Loucy (cell line): Measurements from ENCODE around the gene SIPA1L3.

ENCODE experiments used
- H2AFZ ChIP-seq: fragments of 200-600 bp; sonication (generic); 2 replicates; pipeline ENCODE4 v1.6.0; 2016; ENCODE audit warnings: antibody characterized with exemption, mild to moderate bottlenecking, low read length, moderate library complexity
- H3F3A ChIP-seq: fragments of 200-600 bp; 2 replicates; pipeline ENCODE4 v1.6.0; 2016; ENCODE audit warnings: antibody characterized with exemption, low read depth, mild to moderate bottlenecking
- H3K27me3 ChIP-seq: fragments of 200-600 bp; sonication (generic); 2 replicates; pipeline ENCODE4 v1.6.1; 2014; ENCODE audit warnings: low read length, mild to moderate bottlenecking; ENCODE audit not compliant: insufficient read depth, poor library complexity, severe bottlenecking
- H3K36me3 ChIP-seq: fragments of 200-600 bp; sonication (generic); 2 replicates; pipeline ENCODE4 v1.6.1; 2016; ENCODE audit warnings: low read length; ENCODE audit not compliant: insufficient read depth
- H3K4me1 ChIP-seq: fragments of 200-600 bp; sonication (generic); 2 replicates; pipeline ENCODE4 v1.5.1; 2014; ENCODE audit warnings: low read length, mild to moderate bottlenecking; ENCODE audit not compliant: insufficient read depth, poor library complexity, severe bottlenecking
- H3K4me2 ChIP-seq: fragments of 200-600 bp; sonication (generic); 2 replicates; pipeline ENCODE4 v1.6.0; 2014; ENCODE audit warnings: antibody characterized with exemption, low read length, low read depth, mild to moderate bottlenecking; ENCODE audit not compliant: poor library complexity, severe bottlenecking
- H3K4me3 ChIP-seq: fragments of 200-600 bp; sonication (generic); 2 replicates; pipeline ENCODE4 v1.5.1; 2014; ENCODE audit warnings: low read length, mild to moderate bottlenecking, mixed read lengths; ENCODE audit not compliant: poor library complexity, severe bottlenecking
- H3K79me2 ChIP-seq: fragments of 200-600 bp; sonication (generic); 2 replicates; pipeline ENCODE4 v1.6.1; 2014; ENCODE audit warnings: low read length; ENCODE audit not compliant: insufficient read depth
- H3K9ac ChIP-seq: fragments of 200-600 bp; sonication (generic); 2 replicates; pipeline ENCODE4 v1.6.0; 2014; ENCODE audit warnings: mild to moderate bottlenecking, low read depth, low read length, moderate library complexity; ENCODE audit not compliant: poor library complexity, severe bottlenecking
- H3K9me2 ChIP-seq: fragments of 200-600 bp; sonication (generic); replicated peaks from 2 replicates; pipeline ENCODE4 v1.6.1; 2016; ENCODE audit warnings: low read depth, low read length, mixed read lengths
- H3K9me3 ChIP-seq: fragments of 200-600 bp; sonication (generic); 2 replicates; pipeline ENCODE4 v1.6.1; 2014; ENCODE audit warnings: mild to moderate bottlenecking, antibody characterized with exemption, low read length, low read depth; ENCODE audit not compliant: insufficient read depth
- H4K20me1 ChIP-seq: fragments of 200-600 bp; sonication (generic); 2 replicates; pipeline ENCODE4 v1.6.0; 2014; ENCODE audit warnings: antibody characterized with exemption, low read length, mild to moderate bottlenecking; ENCODE audit not compliant: insufficient read depth, poor library complexity, severe bottlenecking
- EZH2phosphoT487 ChIP-seq: fragments of 200-600 bp; IDR thresholded peaks from 2 replicates; pipeline ENCODE4 v1.6.1; 2018; ENCODE audit warnings: antibody characterized with exemption, mild to moderate bottlenecking, moderate library complexity, borderline replicate concordance
- TF ChIP-seq, protein P1 (sequence below): fragments of 200-600 bp; sonication (generic); conservative IDR thresholded peaks from 2 replicates; pipeline ENCODE4 v1.5.1; 2014; ENCODE audit warnings: mild to moderate bottlenecking, antibody characterized with exemption, low read length

The SIPA1L3 gene

DNA sequence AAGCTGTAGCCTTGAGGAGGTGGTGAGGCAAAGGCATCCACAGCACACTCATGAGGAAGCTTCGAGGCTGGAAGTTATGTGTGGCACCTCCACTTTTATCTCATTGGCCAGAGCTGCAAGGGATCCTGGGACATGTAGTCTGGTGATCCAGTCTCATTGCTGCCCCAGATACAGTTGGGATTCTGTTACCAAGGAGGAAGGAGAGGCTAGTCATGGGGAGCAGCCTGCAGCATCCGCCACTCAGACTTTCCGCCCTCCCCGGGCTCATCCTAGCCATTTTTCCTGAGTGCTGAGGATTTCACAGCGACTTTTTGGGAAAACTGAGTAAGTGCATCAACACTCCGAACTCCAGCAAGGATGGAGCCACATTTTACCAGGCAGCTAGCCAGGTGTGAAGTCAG lies 242.7 kb downstream of the SIPA1L3 start:
- Histone ChIP-seq H2AFZ (no peak overlapping the region), H3K4me2 (no peak overlapping the region), H3K4me3 (no peak overlapping the region), H3K36me3 (peaks cover 11% of the 10 kb centered on the region; the same call in 1 of the 2 replicates), H3K9me3 (no peaks in the 10 kb centered on the region), H3K9ac (no peak overlapping the region), H3K4me1 (no peaks in the 10 kb centered on the region), H3K27me3 (no peaks in the 10 kb centered on the region), H3F3A (no peaks in the 10 kb centered on the region), H3K79me2 (no peaks in the 10 kb centered on the region), H4K20me1 (no peaks in the 10 kb centered on the region), H3K9me2 (no peaks in the 10 kb centered on the region)
- TF ChIP-seq, protein P1, sequence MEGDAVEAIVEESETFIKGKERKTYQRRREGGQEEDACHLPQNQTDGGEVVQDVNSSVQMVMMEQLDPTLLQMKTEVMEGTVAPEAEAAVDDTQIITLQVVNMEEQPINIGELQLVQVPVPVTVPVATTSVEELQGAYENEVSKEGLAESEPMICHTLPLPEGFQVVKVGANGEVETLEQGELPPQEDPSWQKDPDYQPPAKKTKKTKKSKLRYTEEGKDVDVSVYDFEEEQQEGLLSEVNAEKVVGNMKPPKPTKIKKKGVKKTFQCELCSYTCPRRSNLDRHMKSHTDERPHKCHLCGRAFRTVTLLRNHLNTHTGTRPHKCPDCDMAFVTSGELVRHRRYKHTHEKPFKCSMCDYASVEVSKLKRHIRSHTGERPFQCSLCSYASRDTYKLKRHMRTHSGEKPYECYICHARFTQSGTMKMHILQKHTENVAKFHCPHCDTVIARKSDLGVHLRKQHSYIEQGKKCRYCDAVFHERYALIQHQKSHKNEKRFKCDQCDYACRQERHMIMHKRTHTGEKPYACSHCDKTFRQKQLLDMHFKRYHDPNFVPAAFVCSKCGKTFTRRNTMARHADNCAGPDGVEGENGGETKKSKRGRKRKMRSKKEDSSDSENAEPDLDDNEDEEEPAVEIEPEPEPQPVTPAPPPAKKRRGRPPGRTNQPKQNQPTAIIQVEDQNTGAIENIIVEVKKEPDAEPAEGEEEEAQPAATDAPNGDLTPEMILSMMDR: no peak
- TF ChIP-seq EZH2phosphoT487: no peak

DNA sequence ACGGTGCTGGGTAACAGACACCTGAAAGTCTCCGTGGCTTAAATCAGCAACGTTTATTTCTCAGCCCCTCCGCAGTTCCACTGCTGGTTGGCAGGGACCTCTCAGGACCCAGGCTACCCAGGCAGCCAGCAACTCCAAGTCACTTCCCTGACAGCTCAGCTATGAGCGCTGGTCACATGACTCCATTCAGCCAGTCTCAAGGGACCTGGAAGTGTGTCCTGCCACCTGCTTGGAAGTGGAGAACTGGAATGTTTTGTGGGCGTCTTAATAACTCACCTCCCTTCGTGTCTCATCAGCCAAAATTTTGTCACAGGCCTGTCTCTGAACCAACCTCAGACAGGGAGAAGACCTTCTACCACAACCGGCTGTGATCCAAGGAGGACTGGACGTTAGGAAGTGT lies 244.2 kb downstream of the SIPA1L3 start:
- H3K9me2 ChIP-seq: no peaks in the 10 kb centered on the region
- no peak overlapping the region for H3K4me3 ChIP-seq
- no peaks in the 10 kb centered on the region for H3K9me3 ChIP-seq
- H3F3A ChIP-seq: no peaks in the 10 kb centered on the region
- no peak for TF ChIP-seq EZH2phosphoT487
- TF ChIP-seq, protein P1: no peak
- no peak overlapping the region for H3K9ac ChIP-seq
- peaks cover 11% of the 10 kb centered on the region; the same call in 1 of the 2 replicates for H3K36me3 ChIP-seq
- no peaks in the 10 kb centered on the region for H3K4me1 ChIP-seq
- H4K20me1 ChIP-seq: no peaks in the 10 kb centered on the region
- no peak overlapping the region for H2AFZ ChIP-seq
- H3K79me2 ChIP-seq: no peaks in the 10 kb centered on the region
- no peak overlapping the region for H3K4me2 ChIP-seq
- no peaks in the 10 kb centered on the region for H3K27me3 ChIP-seq

DNA sequence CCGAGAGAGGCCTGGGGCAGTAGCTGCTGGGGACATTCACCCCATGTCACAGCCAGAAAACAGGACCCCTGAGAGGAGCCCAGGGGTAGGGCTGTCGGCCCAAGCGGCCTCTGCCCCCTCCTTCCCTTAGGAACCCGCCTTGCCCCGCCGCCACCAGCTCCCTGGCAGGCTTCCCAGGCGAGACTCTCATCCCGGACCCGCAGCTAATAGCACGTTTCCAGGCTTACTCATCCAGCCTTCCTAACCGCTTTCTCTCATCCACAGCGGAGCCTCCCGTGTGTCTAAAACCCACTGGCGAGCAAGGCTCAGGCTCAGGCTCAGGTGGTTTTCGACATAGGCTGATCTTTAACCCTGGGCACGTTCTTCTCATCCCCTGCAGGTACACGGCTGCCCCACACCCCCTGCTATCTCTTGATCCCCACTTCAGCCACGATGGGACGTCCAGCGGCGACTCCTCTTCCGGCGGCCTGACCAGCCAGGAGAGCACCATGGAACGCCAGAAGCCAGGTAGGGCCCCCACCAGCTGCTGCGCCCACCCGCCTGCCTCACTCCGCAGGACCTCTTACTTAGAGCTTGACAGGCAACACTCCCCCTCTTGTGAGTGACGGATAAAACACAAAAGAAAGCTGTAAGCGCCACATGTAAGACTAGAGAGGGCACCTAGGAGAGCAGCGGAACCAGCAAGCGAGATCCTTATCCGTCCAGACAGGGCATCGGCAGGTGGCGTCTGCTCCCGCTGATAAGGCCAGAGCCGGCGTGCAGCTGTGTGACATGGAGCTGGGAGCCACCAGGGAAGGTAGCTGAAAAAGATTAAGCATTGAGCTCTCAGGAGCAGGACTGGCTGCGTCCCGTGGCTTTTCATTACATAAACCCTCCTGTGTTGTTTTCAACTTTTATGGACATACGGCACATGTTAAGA lies 245.7 kb downstream of the SIPA1L3 start:
- no peaks in the 10 kb centered on the region for H3K27me3 ChIP-seq
- no peaks in the 10 kb centered on the region for H3K4me1 ChIP-seq
- H3K79me2 ChIP-seq: no peaks in the 10 kb centered on the region
- H2AFZ ChIP-seq: no peak overlapping the region
- TF ChIP-seq, protein P1: no peak
- no peak for TF ChIP-seq EZH2phosphoT487
- peaks cover 11% of the 10 kb centered on the region; the same call in 1 of the 2 replicates for H3K36me3 ChIP-seq
- no peaks in the 10 kb centered on the region for H3F3A ChIP-seq
- no peak overlapping the region for H3K4me3 ChIP-seq
- H3K9ac ChIP-seq: no peak overlapping the region
- H4K20me1 ChIP-seq: no peaks in the 10 kb centered on the region
- no peaks in the 10 kb centered on the region for H3K9me2 ChIP-seq
- H3K4me2 ChIP-seq: no peak overlapping the region
- no peaks in the 10 kb centered on the region for H3K9me3 ChIP-seq
